ACHN (cell line): ENCODE measurements around the gene NTNG1.

Experiments used
- DNase-seq: peaks from one replicate; pipeline ENCODE4 v3.0.0-alpha.2; 2015
- in situ Hi-C: cut with HindIII; loops from 2 replicates; pipeline ENCODE4 v1.10.0; 2017; ENCODE audit warnings: low sequenced_read_pairs, low pct_ligation_motif_present, low pct_unique_long_range_greater_than_20kb

The NTNG1 gene

DNA sequence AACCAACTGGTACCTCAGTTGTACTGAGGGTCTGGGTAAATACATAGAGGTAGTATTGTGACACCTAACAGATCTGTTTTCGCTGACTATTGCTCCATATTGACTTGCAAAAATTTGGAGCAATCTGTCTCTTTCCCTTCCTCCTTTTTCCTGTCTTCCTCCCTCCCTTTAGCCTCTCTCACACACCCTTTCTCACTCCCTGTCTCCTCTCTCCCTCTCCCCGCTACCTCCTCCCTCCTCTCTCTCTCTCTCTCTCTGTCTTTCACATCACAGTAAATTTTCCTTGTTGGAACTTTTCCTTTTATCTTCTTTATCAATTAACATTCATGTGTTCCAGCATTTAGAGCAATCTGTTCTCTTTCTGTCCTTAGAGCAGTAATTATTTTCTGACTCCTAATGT, 278.2 kb downstream of the NTNG1 start:
- DNase-seq: no peak
- in situ Hi-C loops: no loop called here

DNA sequence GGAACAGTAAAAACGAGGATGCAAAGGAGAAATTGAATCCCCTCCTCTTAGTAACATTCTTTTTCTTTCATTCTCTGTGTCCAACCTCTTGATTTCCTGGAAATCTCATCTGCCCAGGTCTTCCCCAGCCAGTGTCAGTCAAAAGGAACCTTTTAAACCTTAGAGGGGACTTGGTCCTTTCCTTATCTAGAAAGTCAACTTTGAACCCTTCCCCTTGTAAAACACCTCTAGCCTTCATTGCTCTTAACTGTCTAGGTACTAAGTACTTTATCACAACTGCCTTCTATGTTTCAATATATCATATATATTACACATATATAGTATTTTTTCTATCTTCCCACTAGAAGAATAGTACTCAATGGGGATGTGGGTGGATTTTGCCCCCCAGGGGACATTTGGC, 282.1 kb downstream of the NTNG1 start:
- no peak for DNase-seq
- in situ Hi-C loops: no loop called here

DNA sequence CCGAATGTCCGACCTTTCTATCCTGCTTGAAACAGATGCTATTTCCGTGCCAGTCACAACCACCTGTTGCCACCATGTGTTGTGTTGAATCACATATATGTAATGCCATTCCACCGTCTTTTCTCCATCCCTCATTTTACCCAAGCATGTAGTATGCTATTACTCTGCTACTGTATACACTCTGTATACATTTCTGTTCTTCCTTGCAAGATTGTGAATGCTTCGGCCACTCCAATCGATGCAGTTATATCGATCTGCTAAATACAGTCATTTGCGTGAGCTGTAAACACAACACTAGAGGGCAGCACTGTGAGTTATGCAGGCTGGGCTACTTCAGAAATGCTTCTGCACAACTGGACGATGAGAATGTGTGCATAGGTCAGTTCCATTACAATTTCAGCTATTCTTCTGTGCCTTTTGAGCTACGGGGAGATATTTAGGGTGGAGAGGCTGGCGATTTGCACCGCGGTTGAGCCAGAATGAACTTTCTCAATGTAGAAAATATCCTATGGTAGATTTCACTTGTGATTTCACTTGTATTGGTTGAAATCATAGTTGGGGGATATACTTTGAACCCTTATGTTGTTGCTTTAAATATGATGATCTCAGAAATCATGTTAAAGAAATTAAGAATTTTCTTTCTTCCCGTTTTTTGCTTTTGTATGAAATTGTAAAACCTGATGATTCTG, 289.8 kb downstream of the NTNG1 start:
- in situ Hi-C loops: no loop called here
- DNase-seq: peak; percentile 66

DNA sequence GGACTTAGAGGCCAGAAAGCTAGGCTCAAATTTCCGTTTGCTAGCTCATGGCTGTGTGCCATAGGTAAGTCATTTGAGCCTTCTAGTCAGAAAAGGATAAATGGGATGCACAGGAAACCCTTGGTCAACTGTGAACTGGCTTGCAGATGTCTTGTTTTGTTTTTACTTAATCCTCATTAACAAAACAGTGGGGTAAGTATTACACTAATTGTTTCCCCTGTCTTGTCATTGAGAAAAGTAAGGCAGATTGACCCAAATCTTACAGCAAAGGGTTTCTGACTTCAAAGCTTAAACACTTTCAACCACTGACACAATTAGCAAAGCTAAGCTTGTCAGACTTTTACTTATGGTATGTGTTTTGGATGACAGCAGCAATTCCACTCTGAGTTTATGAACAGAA, 291.3 kb downstream of the NTNG1 start:
- in situ Hi-C loops: no loop called here
- no peak for DNase-seq

DNA sequence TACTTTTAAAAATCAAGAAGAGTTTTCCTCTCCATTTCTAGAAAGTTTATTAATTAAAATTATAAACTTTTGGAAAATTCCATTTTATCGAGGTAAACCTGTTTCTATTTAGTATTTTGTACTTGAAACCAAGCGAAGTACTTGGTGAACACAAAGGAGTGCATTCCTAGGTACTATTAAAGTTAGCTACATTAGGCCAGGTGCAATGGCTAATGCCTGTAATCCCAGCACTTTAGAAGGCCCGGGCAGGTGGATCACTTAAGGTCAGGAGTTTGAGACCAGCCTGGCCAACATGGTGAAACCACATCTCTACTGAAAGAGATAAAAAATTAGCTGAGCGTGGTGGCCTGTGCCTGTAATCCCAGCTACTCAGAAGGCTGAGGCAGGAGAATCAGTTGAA, 292.2 kb downstream of the NTNG1 start:
- in situ Hi-C loops: no loop called here
- DNase-seq: no peak

DNA sequence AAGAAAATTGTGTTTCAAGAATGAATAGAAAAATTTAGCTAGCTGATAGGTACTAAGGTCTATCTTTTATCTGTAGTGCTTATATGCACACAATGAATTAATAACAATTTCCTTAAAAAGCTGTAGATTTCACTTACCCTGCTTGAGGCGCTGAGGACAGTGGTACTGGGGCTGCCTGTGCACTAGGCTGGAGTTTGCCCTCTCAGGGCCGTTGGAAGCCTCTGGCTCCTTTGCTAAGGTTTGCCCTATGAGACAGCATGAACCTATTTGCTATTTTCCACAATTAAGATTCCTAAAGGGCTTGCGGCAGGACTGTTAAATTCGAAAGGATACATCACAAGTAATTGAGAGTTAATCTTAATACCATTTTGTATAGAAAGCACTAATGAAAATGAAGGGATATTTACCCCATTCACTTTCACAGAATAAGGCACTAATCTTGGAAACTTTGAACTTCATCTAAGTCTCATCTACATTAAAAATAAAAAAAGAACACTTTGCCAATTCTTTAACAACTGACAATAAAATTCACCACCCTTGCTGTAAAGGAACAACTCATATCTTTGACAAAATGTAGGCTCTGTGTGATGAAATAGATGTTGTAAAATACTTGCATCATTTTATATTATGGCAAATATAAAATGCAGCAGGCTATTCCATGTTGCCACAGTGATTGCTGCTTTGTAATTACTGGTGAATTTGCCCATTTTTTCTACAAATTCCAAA, 293.0 kb downstream of the NTNG1 start:
- DNase-seq: no peak
- in situ Hi-C loops: no loop called here

DNA sequence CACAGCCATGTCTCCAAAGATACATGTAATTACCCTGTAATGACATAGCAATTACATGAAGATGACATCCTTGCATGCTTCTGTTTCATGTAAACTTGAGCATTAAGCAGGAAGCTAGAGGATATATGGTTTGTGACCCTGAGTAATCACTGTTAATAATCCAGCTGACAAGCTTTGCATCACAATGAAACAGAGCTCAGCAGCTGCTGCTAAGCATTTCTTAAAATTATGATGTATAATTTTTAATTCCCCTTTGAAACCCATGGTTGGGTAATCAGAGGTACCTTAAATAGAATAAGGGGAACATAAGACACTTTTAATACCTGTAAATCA, 293.5 kb downstream of the NTNG1 start:
- DNase-seq: no peak
- in situ Hi-C loops: no loop called here

DNA sequence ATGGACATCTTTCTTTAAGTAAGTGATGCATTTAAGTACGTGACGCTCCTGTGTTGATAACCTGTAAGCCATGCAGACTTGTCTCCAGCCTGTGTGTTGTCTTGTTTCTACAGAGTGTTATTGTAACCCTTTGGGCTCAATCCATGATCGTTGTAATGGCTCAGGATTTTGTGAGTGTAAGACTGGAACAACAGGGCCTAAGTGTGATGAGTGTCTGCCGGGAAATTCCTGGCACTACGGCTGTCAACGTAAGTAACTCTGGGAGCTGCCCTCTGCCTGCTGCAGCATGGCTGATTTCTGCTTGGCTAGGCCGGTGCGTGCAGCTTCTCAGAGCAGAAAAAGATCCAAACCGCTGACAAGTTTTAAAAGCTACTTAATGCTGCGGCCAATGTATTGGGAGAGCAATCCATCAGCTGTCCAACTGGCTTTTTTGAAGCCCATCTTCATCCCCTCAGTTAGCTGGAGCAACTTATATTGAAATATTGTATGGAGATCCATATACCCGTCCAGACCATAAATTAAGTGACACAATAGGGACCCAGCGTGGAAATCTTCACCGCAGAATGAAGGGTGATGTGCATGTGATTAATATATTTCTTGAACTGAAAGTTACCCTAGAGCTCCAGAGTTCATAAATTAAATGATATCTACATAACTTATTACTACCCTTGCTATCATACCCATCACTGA, 295.9 kb downstream of the NTNG1 start:
- DNase-seq: no peak
- in situ Hi-C loops: no loop called here

DNA sequence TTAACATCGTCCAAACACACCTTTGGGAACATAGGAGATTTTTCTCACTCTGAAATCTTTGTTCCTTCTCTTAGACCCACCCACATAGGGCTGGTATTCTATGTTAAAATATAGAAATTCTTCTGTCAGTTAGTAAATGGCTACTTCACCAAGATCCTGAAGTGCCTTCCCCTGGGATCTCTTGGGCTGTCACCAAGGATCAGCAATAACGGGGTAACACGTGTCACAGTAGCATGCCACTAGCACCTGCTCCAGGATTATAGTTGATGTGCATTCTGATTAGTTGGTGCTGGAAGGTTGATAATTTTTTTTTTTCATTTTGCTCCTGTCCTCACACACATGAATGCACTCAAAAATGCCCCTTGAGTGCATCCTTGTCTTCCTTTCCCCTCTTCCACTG, 298.7 kb downstream of the NTNG1 start:
- in situ Hi-C loops: no loop called here
- no peak for DNase-seq

DNA sequence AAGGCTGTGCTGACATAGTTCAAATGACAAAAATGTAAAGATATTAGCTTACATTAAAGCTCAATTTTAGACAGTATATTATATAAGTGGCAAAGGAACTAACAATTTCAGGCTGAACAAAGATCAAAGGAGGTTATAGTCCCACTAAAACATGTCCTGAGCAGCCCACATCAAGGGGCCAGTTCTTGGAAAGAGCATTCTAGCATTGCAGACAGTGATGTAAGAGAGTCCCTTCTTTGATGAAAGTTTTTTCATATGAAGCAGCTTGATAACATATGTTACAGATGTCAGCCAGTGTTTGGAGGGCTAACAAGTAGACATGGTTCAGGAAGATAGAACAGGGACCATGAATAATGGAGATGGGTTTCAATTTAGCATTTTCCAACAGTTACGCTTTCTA, 301.7 kb downstream of the NTNG1 start:
- in situ Hi-C loops: no loop called here
- no peak for DNase-seq

DNA sequence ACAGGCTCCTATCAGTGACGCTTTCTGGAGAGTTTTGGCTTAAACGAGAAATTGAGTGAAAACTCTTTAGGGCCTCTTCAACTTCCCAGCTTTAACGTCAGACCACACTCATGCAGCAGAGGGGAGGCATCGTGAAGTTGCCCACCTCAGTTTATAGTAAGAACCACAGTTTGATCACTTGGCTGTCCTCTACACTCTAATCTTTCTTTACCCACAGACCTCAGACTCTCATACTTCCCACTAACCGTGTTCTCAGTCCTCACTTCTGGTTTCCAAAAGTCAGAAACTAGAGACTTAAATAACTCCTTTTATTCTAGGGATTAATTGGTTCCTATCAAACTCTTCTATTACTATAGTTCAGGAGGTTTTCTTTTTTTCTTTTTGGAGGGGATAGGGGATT, 302.2 kb downstream of the NTNG1 start:
- DNase-seq: no peak
- in situ Hi-C loops: no loop called here

DNA sequence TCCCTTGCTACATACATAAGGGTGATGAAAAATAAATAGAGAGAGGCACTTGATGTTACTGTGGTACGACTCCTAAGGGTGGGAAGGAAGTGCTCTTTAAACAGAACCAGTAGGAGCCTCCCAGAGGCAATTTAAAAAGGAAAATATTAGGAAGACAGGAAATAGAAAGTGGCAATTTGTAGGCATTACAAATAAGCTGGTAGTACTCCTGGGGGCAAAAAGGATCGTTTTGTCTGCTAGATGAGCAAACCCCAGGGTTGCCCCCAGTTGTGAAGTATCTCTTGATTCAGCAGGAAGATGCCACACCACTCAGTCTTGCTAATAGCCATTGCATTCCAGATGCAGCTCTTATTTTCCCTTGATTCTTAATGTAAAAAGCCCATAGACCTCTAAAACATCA, 303.0 kb downstream of the NTNG1 start:
- no peak for DNase-seq
- in situ Hi-C loops: no loop called here

DNA sequence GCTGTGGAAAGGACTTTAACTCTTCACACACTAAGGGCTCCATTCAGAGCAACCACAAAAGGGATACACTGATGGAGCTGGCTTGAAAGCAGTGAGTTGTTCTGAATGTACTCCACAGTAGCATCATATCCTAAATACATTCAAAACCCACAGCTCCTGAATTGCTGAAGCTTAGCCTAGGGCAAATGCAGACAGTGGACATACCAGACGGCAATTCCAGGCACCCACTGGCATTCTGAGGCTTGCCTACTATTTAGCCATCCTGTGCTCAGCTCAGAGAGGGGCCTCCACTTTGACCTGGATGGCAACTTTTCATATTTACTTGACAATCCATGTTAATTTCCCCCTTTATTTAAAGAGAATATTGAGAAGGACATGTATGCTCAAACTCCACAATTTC, 303.5 kb downstream of the NTNG1 start:
- in situ Hi-C loops: no loop called here
- DNase-seq: no peak

DNA sequence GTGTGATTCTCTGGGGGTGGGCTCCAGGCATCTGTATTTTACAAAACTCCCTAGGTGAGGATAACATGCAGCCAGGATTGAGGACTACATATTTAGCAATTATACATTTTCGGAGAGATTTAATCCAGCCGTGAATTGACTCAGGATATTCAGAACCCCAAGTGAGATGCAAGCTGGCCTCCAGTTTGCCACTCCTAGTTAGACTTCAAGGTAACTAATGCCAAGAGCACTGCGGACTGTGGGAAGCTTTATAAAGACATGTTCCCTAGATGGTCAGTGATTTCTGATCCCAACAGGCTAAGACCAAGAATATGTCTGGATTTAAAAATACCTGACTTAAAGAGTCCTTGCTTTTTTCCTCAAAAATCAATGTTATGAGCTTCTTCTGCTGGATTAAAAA, 308.5 kb downstream of the NTNG1 start:
- in situ Hi-C loops: no loop called here
- no peak for DNase-seq

DNA sequence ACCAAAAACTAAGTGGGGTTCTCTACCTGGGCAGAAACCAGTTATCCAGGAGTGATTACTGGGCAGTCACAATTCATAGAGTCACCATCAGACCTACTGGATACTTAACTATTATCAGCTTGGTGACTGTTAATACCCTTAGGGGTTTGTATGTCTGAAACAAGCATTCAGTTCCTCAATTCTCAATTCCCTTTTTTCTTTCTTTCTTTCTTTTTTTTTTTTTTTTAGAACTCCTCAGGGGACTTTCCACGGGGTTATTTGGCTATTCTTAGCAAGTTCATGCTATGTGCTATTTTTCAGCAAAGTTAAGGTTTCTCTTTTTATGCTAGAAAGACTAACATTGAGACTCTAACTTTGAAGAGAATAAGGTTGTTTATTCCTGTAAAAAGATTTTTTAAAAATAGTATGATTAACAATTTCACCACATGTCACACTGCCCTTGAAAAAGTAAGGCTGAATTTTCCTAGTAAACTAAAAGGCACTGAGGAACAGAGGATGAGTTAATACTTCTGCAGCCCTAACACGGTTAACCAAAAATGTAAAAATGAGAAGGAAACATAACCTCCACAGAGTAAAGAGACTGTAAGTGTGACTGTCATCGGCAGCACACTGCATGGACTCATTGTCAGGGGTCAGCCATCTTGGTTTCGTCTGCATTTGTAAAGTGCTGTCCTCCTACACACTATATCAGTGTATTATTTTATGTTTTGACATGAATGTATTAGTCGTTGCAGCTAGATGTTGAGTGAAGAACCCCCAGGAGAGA, 310.2 kb downstream of the NTNG1 start:
- DNase-seq: no peak
- in situ Hi-C loops: no loop called here

DNA sequence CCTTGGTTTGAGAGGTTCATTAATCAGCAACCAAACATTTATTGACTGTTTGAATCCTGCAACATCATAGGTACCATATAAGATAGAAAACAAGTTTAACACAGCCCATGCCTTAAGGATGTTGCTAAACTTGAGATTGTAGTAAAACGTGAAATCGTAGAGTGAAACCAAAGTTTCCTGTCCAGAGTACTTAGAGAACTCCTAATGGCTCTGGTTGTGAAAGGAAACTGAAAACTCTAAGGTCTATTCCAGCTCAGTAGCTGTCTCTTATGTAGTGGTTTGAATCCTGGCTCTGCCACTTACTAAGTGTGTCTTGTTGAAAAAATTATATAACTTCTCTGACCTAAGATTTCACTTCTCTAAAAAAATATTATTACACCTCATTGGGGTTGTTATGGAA, 310.9 kb downstream of the NTNG1 start:
- no peak for DNase-seq
- in situ Hi-C loops: no loop called here

DNA sequence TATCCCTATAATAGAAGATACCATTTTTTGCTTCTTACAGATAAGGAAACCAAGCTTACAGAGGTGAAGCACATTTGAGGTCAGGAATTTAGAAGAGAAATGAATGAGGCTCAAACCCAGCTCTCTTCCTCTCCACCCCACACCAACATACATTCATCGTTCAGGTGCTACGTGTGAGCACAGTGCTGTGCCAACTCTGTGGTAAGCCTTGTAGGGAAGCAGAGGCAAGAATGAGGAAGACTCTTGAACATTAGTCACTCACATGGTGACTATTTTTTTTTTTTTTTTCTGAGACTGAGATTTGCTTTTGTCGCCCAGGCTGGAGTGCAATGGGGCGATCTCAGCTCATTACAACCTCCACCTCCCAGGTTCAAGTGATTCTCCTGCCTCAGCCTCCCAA, 314.0 kb downstream of the NTNG1 start:
- no peak for DNase-seq
- in situ Hi-C loops: no loop called here

DNA sequence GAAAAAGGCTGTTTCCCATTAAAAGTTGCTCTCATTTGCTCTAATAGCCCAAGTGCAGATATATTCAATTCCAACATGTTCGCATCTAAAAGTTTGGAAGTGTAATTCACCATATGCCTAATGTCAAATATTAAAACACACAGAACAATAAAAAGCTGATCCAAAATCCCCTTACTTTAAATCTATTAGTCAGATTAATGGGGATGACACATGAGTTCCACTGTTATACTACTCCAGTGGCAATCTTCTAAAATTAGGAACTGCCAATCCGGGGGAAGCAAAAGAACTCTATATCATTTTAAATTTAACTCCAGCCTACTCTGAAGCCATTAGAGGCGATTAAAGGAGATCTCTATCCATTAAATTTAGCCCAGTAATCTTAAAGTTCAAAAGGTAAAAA, 317.1 kb downstream of the NTNG1 start:
- no peak for DNase-seq
- in situ Hi-C loops: no loop called here

DNA sequence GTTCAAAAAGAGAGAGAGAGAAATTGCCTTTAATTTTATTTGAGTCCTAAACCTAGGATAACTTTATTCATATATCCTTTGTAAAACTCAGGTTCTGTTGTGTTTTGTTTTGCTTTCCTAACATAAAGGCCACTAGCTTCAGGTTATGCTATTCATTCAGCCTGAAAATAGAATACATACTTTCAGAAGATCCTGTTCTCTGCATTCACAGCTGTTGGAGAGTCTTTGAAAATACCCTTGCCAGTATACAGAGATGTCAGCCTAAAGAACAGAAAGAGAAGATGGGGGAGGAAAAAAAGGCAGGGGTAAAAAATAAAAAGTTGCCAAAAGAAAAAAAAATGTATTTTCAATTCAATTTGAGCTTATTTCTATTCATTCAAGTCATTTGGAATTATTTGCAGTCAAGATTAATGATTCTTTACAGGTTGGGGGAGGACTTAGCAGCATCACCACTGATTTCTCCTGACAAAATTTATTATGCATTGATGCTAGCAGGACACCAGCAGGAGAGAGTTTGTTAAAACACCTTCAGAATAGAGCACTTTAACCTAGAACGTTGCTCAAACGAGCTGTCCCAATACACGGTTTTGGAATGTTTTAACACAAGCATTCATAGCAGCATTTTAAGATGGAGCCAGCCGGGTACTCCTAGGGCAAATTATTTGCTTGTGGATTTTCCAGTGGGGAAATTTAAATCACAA, 318.5 kb downstream of the NTNG1 start:
- DNase-seq: no peak

More for the DNA sequence above, 318.5 kb downstream of the NTNG1 start:
- in situ Hi-C loops: no loop called here
